Tibial nerve (tissue), 4 donors: ENCODE data around the gene MTX2.

Source experiments
- EP300 ChIP-seq, 2 donors: sonication (generic); formaldehyde crosslinking; IDR thresholded peaks; one replicate each; pipeline ENCODE4 v1.6.1; 2017; ENCODE audit warnings: antibody characterized with exemption in 2 of 2, mild to moderate bottlenecking in 1 of 2
- POLR2A ChIP-seq, 2 donors: fragments of 450-650 bp; IDR thresholded peaks; one replicate each; pipeline ENCODE4 v1.6.1; 2017; ENCODE audit warnings: antibody characterized with exemption in 2 of 2, mild to moderate bottlenecking in 2 of 2, moderate library complexity in 2 of 2
- TF ChIP-seq, protein P1 (sequence below), 5 experiments: fragments of 200-600 bp in 3 of 5; fragments of 450-650 bp in 2 of 5; sonication (generic) in 3 of 5; IDR thresholded peaks; one replicate each; pipeline ENCODE4 v1.5.1; 2016 to 2019; ENCODE audit warnings: antibody characterized with exemption in 5 of 5, mild to moderate bottlenecking in 3 of 5, moderate library complexity in 2 of 5

DNA sequence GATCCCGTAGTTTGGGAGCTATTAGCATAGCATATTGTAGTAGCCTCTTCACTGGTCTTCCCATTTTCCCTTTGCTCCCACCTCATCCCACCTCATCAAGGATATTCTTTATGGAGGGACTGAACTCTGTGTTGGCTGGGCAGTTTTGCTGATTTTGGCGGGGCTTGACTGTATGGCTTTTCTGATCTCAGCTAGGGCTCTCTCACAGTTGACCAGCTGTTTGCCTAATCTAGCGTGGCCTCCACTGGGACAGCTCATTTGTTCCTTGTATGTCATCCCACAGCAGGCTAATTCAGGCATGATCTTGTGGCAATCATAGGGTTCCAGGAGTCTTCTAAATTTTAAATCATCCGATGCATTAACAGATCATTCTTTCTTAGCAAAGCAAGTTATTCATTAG lies 30.2 kb upstream of the MTX2 start:
- TF ChIP-seq POLR2A (IDR thresholded peaks at IDR 0.05) (no peak), EP300 (IDR thresholded peaks at IDR 0.05) (no peak)
- TF ChIP-seq, protein P1, sequence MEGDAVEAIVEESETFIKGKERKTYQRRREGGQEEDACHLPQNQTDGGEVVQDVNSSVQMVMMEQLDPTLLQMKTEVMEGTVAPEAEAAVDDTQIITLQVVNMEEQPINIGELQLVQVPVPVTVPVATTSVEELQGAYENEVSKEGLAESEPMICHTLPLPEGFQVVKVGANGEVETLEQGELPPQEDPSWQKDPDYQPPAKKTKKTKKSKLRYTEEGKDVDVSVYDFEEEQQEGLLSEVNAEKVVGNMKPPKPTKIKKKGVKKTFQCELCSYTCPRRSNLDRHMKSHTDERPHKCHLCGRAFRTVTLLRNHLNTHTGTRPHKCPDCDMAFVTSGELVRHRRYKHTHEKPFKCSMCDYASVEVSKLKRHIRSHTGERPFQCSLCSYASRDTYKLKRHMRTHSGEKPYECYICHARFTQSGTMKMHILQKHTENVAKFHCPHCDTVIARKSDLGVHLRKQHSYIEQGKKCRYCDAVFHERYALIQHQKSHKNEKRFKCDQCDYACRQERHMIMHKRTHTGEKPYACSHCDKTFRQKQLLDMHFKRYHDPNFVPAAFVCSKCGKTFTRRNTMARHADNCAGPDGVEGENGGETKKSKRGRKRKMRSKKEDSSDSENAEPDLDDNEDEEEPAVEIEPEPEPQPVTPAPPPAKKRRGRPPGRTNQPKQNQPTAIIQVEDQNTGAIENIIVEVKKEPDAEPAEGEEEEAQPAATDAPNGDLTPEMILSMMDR (IDR thresholded peaks at IDR 0.05): no peak
